Upper lobe of left lung (tissue), 6 donors: ENCODE results near the gene MYLK3. TPM values are rescaled to one million over a fixed set of nuclear protein-coding genes. Genes with fewer than 3 reads are reported as not detected.

ENCODE experiments used
- ATAC-seq, 2 donors: fragments of 200-7000 bp; cut with Tn5 transposase; one replicate each; pipeline ENCODE4 v1.9.1; 2022; ENCODE audit warnings: mild to moderate bottlenecking in 2 of 2, moderate library complexity in 2 of 2; ENCODE audit not compliant: low FRiP score in 2 of 2
- DNase-seq, 2 donors: peaks; one replicate each; pipeline ENCODE4 v3.0.0-alpha.2; 2019 to 2020
- H3K27ac ChIP-seq, 4 donors: fragments of 200-600 bp; sonication (generic); one replicate each; pipeline ENCODE4 v1.5.1; 2016 to 2019
- H3K27me3 ChIP-seq, 4 donors: fragments of 200-600 bp; sonication (generic); one replicate each; pipeline ENCODE4 v1.5.1; 2017 to 2019
- H3K36me3 ChIP-seq, 4 donors: fragments of 200-600 bp; sonication (generic); one replicate each; pipeline ENCODE4 v1.5.1; 2016 to 2019
- H3K4me1 ChIP-seq, 4 donors: fragments of 200-600 bp; sonication (generic); one replicate each; pipeline ENCODE4 v1.5.1; 2018 to 2019
- H3K4me3 ChIP-seq, 4 donors: fragments of 200-600 bp; sonication (generic); one replicate each; pipeline ENCODE4 v1.5.1; 2017 to 2019; ENCODE audit warnings: mild to moderate bottlenecking in 2 of 4, moderate library complexity in 1 of 4
- H3K9me3 ChIP-seq, 4 donors: fragments of 200-600 bp; sonication (generic); one replicate each; pipeline ENCODE4 v1.5.1; 2018 to 2019
- CTCF ChIP-seq, 6 experiments: fragments of 450-650 bp in 4 of 6; fragments of 200-600 bp in 2 of 6; sonication (generic) in 2 of 6; IDR thresholded peaks; one replicate each; pipeline ENCODE4 v1.5.1; 2016 to 2019; ENCODE audit warnings: antibody characterized with exemption in 6 of 6
- EP300 ChIP-seq, 4 donors: sonication (generic); formaldehyde crosslinking; IDR thresholded peaks; one replicate each; pipeline ENCODE4 v1.5.1; 2017; ENCODE audit warnings: antibody characterized with exemption in 4 of 4, control low read depth in 2 of 4
- POLR2A ChIP-seq, 4 donors: fragments of 450-650 bp; IDR thresholded peaks; one replicate each; pipeline ENCODE4 v1.5.1; 2016 to 2017; ENCODE audit warnings: antibody characterized with exemption in 4 of 4, mild to moderate bottlenecking in 2 of 4
- POLR2AphosphoS5 ChIP-seq, 2 donors: sonication (generic); formaldehyde crosslinking; IDR thresholded peaks; one replicate each; pipeline ENCODE4 v1.5.1; 2017; ENCODE audit warnings: antibody characterized with exemption in 2 of 2
- WGBS, 2 donors: methylation state at CpG; one replicate each; pipeline ENCODE4 v1.1.5; 2017 to 2018; 5-methylcytosine and 5-hydroxymethylcytosine counted together
- total RNA-seq, 6 donors: library from RNA; depleted of rRNA in 4 of 6; stranded (reverse); fragments of >200 nt in 4 of 6; gene quantifications; one replicate each; pipeline versions ENCODE4 v1.1.0 to v1.2.1, GENCODE V29; 2016 to 2021
- donor health status: DM: no; HTN: no; CAD: no; lungs with moderate emphysema.
- donor health status: DM: no; HTN: yes; CAD: no; lungs with severe emphysema.

Gene MYLK3
- total RNA-seq, 6 donors from 2014 or later: 0.11 to 4.2 (median 1.1) TPM

GRCh38 chr16:46730801-46731690 is 17.1 kb downstream of the MYLK3 start:
- H3K9me3 ChIP-seq: no peaks in the 10 kb centered on the region
- no peak overlapping the region for H3K4me3 ChIP-seq
- 77 to 79% methylated on average over 17 of the region's 17 CpGs for WGBS, 2 donors
- DNase-seq (no peak), ATAC-seq (no peak)
- no peak for TF ChIP-seq EP300 (IDR thresholded peaks at IDR 0.05)
- no peak for TF ChIP-seq CTCF (IDR thresholded peaks at IDR 0.05)
- no peak for TF ChIP-seq POLR2AphosphoS5 (IDR thresholded peaks at IDR 0.05)
- no peak for TF ChIP-seq POLR2A (IDR thresholded peaks at IDR 0.05)
- H3K27me3 ChIP-seq: no peaks in the 10 kb centered on the region
- no peak overlapping the region for H3K27ac ChIP-seq
- no peaks in the 10 kb centered on the region for H3K36me3 ChIP-seq
- no peaks in the 10 kb centered on the region for H3K4me1 ChIP-seq

GRCh38 chr16:46730126-46730525 is 18.0 kb downstream of the MYLK3 start:
- Histone ChIP-seq H3K9me3 (no peaks in the 10 kb centered on the region), H3K4me3 (no peak overlapping the region), H3K4me1 (no peaks in the 10 kb centered on the region), H3K27ac (no peak overlapping the region), H3K27me3 (no peaks in the 10 kb centered on the region), H3K36me3 (no peaks in the 10 kb centered on the region)
- 91 to 94% methylated on average over 8 of the region's 8 CpGs for WGBS, 2 donors
- ATAC-seq: no peak
- peak in 1 of 2 donors; percentile 38 for DNase-seq
- TF ChIP-seq POLR2AphosphoS5 (IDR thresholded peaks at IDR 0.05) (no peak), POLR2A (IDR thresholded peaks at IDR 0.05) (no peak)

- H3K27me3 ChIP-seq: no peaks in the 10 kb centered on the region
- H3K27ac ChIP-seq: no peak overlapping the region
- H3K4me3 ChIP-seq: no peak overlapping the region
- whole genome bisulfite sequencing, 2 donors: 91 to 92% methylated on average over 5 to 7 of the region's 7 CpGs
- TF ChIP-seq POLR2AphosphoS5 (IDR thresholded peaks at IDR 0.05): no peak
- TF ChIP-seq EP300 (IDR thresholded peaks at IDR 0.05): no peak
- no peak for TF ChIP-seq CTCF (IDR thresholded peaks at IDR 0.05)
- no peak for TF ChIP-seq POLR2A (IDR thresholded peaks at IDR 0.05)
- H3K9me3 ChIP-seq: no peaks in the 10 kb centered on the region
- no peaks in the 10 kb centered on the region for H3K4me1 ChIP-seq
- no peaks in the 10 kb centered on the region for H3K36me3 ChIP-seq
- ATAC-seq: no peak
- DNase-seq: peak in 1 of 2 donors; percentile 34
These were observed 18.7 kb downstream of the MYLK3 start for GRCh38 chr16:46729326-46729995.

- DNase-seq: peak in 1 of 2 donors; percentile 67
- 84% methylated on average over 11 to 14 of the region's 14 CpGs for WGBS, 2 donors
- Histone ChIP-seq H3K4me1 (no peaks in the 10 kb centered on the region), H3K36me3 (no peaks in the 10 kb centered on the region), H3K9me3 (no peaks in the 10 kb centered on the region), H3K4me3 (no peak overlapping the region), H3K27me3 (no peaks in the 10 kb centered on the region), H3K27ac (no peak overlapping the region)
- TF ChIP-seq POLR2A (IDR thresholded peaks at IDR 0.05) (no peak), POLR2AphosphoS5 (IDR thresholded peaks at IDR 0.05) (no peak), CTCF (IDR thresholded peaks at IDR 0.05) (no peak), EP300 (IDR thresholded peaks at IDR 0.05) (no peak)
- ATAC-seq: no peak
These were observed 19.3 kb downstream of the MYLK3 start for GRCh38 chr16:46728806-46729205.

GRCh38 chr16:46727630-46728029 is 20.5 kb downstream of the MYLK3 start:
- no peaks in the 10 kb centered on the region for H3K4me1 ChIP-seq
- WGBS, 2 donors: 91 to 95% methylated on average over 9 of the region's 9 CpGs
- no peak overlapping the region for H3K27ac ChIP-seq
- H3K4me3 ChIP-seq: no peak overlapping the region
- ATAC-seq: no peak
- H3K27me3 ChIP-seq: no peaks in the 10 kb centered on the region
- H3K36me3 ChIP-seq: no peaks in the 10 kb centered on the region
- TF ChIP-seq EP300 (IDR thresholded peaks at IDR 0.05): no peak
- no peak for TF ChIP-seq POLR2A (IDR thresholded peaks at IDR 0.05)
- no peak for TF ChIP-seq CTCF (IDR thresholded peaks at IDR 0.05)
- no peak for TF ChIP-seq POLR2AphosphoS5 (IDR thresholded peaks at IDR 0.05)
- no peak for DNase-seq
- no peaks in the 10 kb centered on the region for H3K9me3 ChIP-seq
